ENCODE data around the gene SIX2. TPM values are rescaled to one million over a fixed set of nuclear protein-coding genes. Genes with fewer than 3 reads are reported as not detected.

Gene SIX2
- polyA plus RNA-seq, 1 donor from 2014 or later, result not detected

- H3K4me3 Mint-ChIP-seq, result peak overlapping the region in 2 of 4 donors; percentile 27 to 47
- peaks cover 0 to 3% (median 0%) of the 10 kb centered on the region in 3 donors for H3K4me1 Mint-ChIP-seq
- no peaks in the 10 kb centered on the region for H3K36me3 Mint-ChIP-seq
- H3K27ac Mint-ChIP-seq, result no peak overlapping the region
- no peaks in the 10 kb centered on the region for H3K9me3 Mint-ChIP-seq
- peaks cover 19% of the 10 kb centered on the region for H3K27me3 Mint-ChIP-seq
Measured at GRCh38 chr2:44972771-44973535, 36.3 kb downstream of the SIX2 start.

- no peaks in the 10 kb centered on the region for H3K9me3 Mint-ChIP-seq
- no peak overlapping the region for H3K27ac Mint-ChIP-seq
- peaks cover 15% of the 10 kb centered on the region for H3K27me3 Mint-ChIP-seq
Measured at GRCh38 chr2:44970846-44971450, 38.3 kb downstream of the SIX2 start.

GRCh38 chr2:44969936-44970335 lies 39.3 kb downstream of the SIX2 start:
- H3K4me1 Mint-ChIP-seq, result peaks cover 0 to 3% (median 0%) of the 10 kb centered on the region in 3 donors
- H3K27ac Mint-ChIP-seq, result no peak overlapping the region
- H3K27me3 Mint-ChIP-seq, result peaks cover 15% of the 10 kb centered on the region
- H3K36me3 Mint-ChIP-seq, result no peaks in the 10 kb centered on the region
- no peak overlapping the region for H3K4me3 Mint-ChIP-seq
- no peaks in the 10 kb centered on the region for H3K9me3 Mint-ChIP-seq

More at GRCh38 chr2:44970846-44971450, 38.3 kb downstream of the SIX2 start:
- Mint-ChIP-seq H3K4me3 (no peak overlapping the region), H3K36me3 (no peaks in the 10 kb centered on the region), H3K4me1 (peaks cover 0 to 3% (median 0%) of the 10 kb centered on the region in 3 donors)

GRCh38 chr2:44967727-44968432 lies 41.4 kb downstream of the SIX2 start:
- no peaks in the 10 kb centered on the region for H3K36me3 Mint-ChIP-seq
- no peak overlapping the region for H3K4me3 Mint-ChIP-seq
- no peaks in the 10 kb centered on the region for H3K9me3 Mint-ChIP-seq

GRCh38 chr2:44967056-44967455 lies 42.2 kb downstream of the SIX2 start:
- H3K36me3 Mint-ChIP-seq, result no peaks in the 10 kb centered on the region
- H3K27me3 Mint-ChIP-seq, result peaks cover 17% of the 10 kb centered on the region
- H3K27ac Mint-ChIP-seq, result no peak overlapping the region
- no peaks in the 10 kb centered on the region for H3K4me1 Mint-ChIP-seq
- H3K9me3 Mint-ChIP-seq, result no peaks in the 10 kb centered on the region
- no peak overlapping the region for H3K4me3 Mint-ChIP-seq

More at GRCh38 chr2:44967727-44968432, 41.4 kb downstream of the SIX2 start:
- Mint-ChIP-seq H3K4me1 (no peaks in the 10 kb centered on the region), H3K27ac (peak overlapping the region in 1 of 3 donors; percentile 55), H3K27me3 (peaks cover 20% of the 10 kb centered on the region)

GRCh38 chr2:44965684-44966083 lies 43.6 kb downstream of the SIX2 start:
- H3K4me3 Mint-ChIP-seq, result no peak overlapping the region
- no peaks in the 10 kb centered on the region for H3K4me1 Mint-ChIP-seq
- no peaks in the 10 kb centered on the region for H3K36me3 Mint-ChIP-seq
- peak overlapping the region in 1 of 3 donors; percentile 14 for H3K27ac Mint-ChIP-seq
- H3K9me3 Mint-ChIP-seq, result no peaks in the 10 kb centered on the region
- H3K27me3 Mint-ChIP-seq, result peaks cover 12% of the 10 kb centered on the region

GRCh38 chr2:44964752-44965236 lies 44.5 kb downstream of the SIX2 start:
- Mint-ChIP-seq H3K4me3 (peak overlapping the region in 1 of 4 donors; percentile 67), H3K9me3 (no peaks in the 10 kb centered on the region), H3K4me1 (no peaks in the 10 kb centered on the region), H3K27ac (no peak overlapping the region), H3K27me3 (peaks cover 12% of the 10 kb centered on the region), H3K36me3 (no peaks in the 10 kb centered on the region)

- Mint-ChIP-seq H3K9me3 (no peaks in the 10 kb centered on the region), H3K27me3 (peaks cover 14% of the 10 kb centered on the region), H3K36me3 (no peaks in the 10 kb centered on the region), H3K4me1 (no peaks in the 10 kb centered on the region), H3K4me3 (no peak overlapping the region), H3K27ac (no peak overlapping the region)
Measured at GRCh38 chr2:44962176-44962695, 47.0 kb downstream of the SIX2 start.

GRCh38 chr2:44960871-44961270 lies 48.4 kb downstream of the SIX2 start:
- Mint-ChIP-seq H3K4me1 (no peaks in the 10 kb centered on the region), H3K9me3 (no peaks in the 10 kb centered on the region), H3K27ac (no peak overlapping the region), H3K4me3 (no peak overlapping the region), H3K36me3 (no peaks in the 10 kb centered on the region), H3K27me3 (peaks cover 21% of the 10 kb centered on the region)

GRCh38 chr2:44959855-44960254 lies 49.4 kb downstream of the SIX2 start:
- H3K4me1 Mint-ChIP-seq, result peaks cover 0 to 6% (median 5%) of the 10 kb centered on the region in 3 donors
- H3K4me3 Mint-ChIP-seq, result no peak overlapping the region
- H3K27me3 Mint-ChIP-seq, result peaks cover 26% of the 10 kb centered on the region
- no peaks in the 10 kb centered on the region for H3K9me3 Mint-ChIP-seq
- H3K27ac Mint-ChIP-seq, result no peak overlapping the region
- no peaks in the 10 kb centered on the region for H3K36me3 Mint-ChIP-seq

GRCh38 chr2:44957656-44958327 lies 51.5 kb downstream of the SIX2 start:
- H3K4me1 Mint-ChIP-seq, result peaks cover 0 to 8% (median 5%) of the 10 kb centered on the region in 3 donors
- H3K4me3 Mint-ChIP-seq, result no peak overlapping the region
- no peaks in the 10 kb centered on the region for H3K9me3 Mint-ChIP-seq
- no peaks in the 10 kb centered on the region for H3K36me3 Mint-ChIP-seq
- H3K27ac Mint-ChIP-seq, result no peak overlapping the region
- peaks cover 37% of the 10 kb centered on the region for H3K27me3 Mint-ChIP-seq

- Mint-ChIP-seq H3K27ac (no peak overlapping the region), H3K9me3 (no peaks in the 10 kb centered on the region), H3K36me3 (no peaks in the 10 kb centered on the region), H3K4me3 (no peak overlapping the region), H3K4me1 (peaks cover 0 to 14% (median 5%) of the 10 kb centered on the region in 3 donors), H3K27me3 (peaks cover 39% of the 10 kb centered on the region)
Measured at GRCh38 chr2:44956843-44957242, 52.4 kb downstream of the SIX2 start.

GRCh38 chr2:44955593-44956392 lies 53.5 kb downstream of the SIX2 start:
- Mint-ChIP-seq H3K4me3 (peak overlapping the region in 3 of 4 donors; percentile 62 to 79 (median 71)), H3K4me1 (peaks cover 4 to 16% (median 5%) of the 10 kb centered on the region in 3 donors), H3K9me3 (no peaks in the 10 kb centered on the region), H3K36me3 (no peaks in the 10 kb centered on the region), H3K27ac (no peak overlapping the region), H3K27me3 (peaks cover 47% of the 10 kb centered on the region)
